Breast epithelium (tissue), 4 donors: ENCODE data around the gene BRD9. TPM values are rescaled to one million over a fixed set of nuclear protein-coding genes. Genes with fewer than 3 reads are reported as not detected.
"Not testable (repeated sequence)": the region's sequence is repeated elsewhere in the genome, so short reads cannot be mapped to it uniquely, and the experiment has no call there.

Experiments
- DNase-seq, 2 donors: peaks; one replicate each; pipeline ENCODE4 v3.0.0-alpha.2; 2019; ENCODE audit warnings: low spot score in 2 of 2
- H3K27ac ChIP-seq, 2 donors: fragments of 200-600 bp; sonication (generic) in 1 of 2; one replicate each; pipeline ENCODE4 v1.5.1; 2016 to 2019; ENCODE audit warnings: mild to moderate bottlenecking in 1 of 2
- H3K27me3 ChIP-seq, 2 donors: fragments of 200-600 bp; sonication (generic) in 1 of 2; one replicate each; pipeline versions ENCODE4 v1.5.1 to v1.6.0; 2017 to 2019; ENCODE audit warnings: control low read depth in 1 of 2, mild to moderate bottlenecking in 1 of 2
- H3K36me3 ChIP-seq: fragments of 200-600 bp; one replicate; pipeline ENCODE4 v1.5.1; 2019
- H3K4me1 ChIP-seq, 2 donors: fragments of 200-600 bp; sonication (generic); one replicate each; pipeline ENCODE4 v1.5.1; 2016 to 2019; ENCODE audit warnings: control low read depth in 1 of 2
- H3K4me3 ChIP-seq, 3 donors: fragments of 200-600 bp; sonication (generic); 1 replicate in 2 of 3; 2 replicates in 1 of 3; pipeline ENCODE4 v1.5.1; 2016 to 2019; ENCODE audit warnings: mild to moderate bottlenecking in 3 of 3, moderate library complexity in 2 of 3
- H3K9me3 ChIP-seq, 2 donors: fragments of 200-600 bp; sonication (generic) in 1 of 2; one replicate each; pipeline ENCODE4 v1.5.1; 2016 to 2019; ENCODE audit warnings: control low read depth in 1 of 2
- CTCF ChIP-seq, 3 donors: fragments of 450-650 bp; IDR thresholded peaks; one replicate each; pipeline ENCODE4 v1.5.1; 2016 to 2017; ENCODE audit warnings: antibody characterized with exemption in 3 of 3, mild to moderate bottlenecking in 3 of 3, moderate library complexity in 3 of 3
- POLR2A ChIP-seq: fragments of 450-650 bp; IDR thresholded peaks from one replicate; pipeline ENCODE4 v1.6.1; 2016; ENCODE audit warnings: antibody characterized with exemption, mild to moderate bottlenecking, moderate library complexity
- POLR2AphosphoS5 ChIP-seq, 3 donors: sonication (generic); formaldehyde crosslinking; IDR thresholded peaks; one replicate each; pipeline ENCODE4 v1.6.1; 2017; ENCODE audit warnings: antibody characterized with exemption in 3 of 3
- intact Hi-C: fragments of 100-400 bp; cut with DNase I; formaldehyde crosslinking; loops from one replicate; pipeline ENCODE4 v1.15.1; 2023; ENCODE audit warnings: low total_unique reads
- total RNA-seq, 3 donors: library from RNA; depleted of rRNA; stranded (reverse); fragments of >200 nt; gene quantifications; one replicate each; pipeline ENCODE4 v1.1.0, GENCODE V29; 2016

The BRD9 gene
- total RNA-seq, 3 donors from 2014 or later, result 33.3 to 44.6 (median 36.1) TPM

- DNase-seq, result no peak
- Histone ChIP-seq H3K27ac (no peak overlapping the region), H3K9me3 (no peaks in the 10 kb centered on the region), H3K4me1 (no peaks in the 10 kb centered on the region), H3K27me3 (no peaks in the 10 kb centered on the region), H3K4me3 (no peak overlapping the region), H3K36me3 (peaks cover 17% of the 10 kb centered on the region)
- no peak for TF ChIP-seq POLR2A
- no peak for TF ChIP-seq POLR2AphosphoS5 (IDR thresholded peaks at IDR 0.05)
- no peak for TF ChIP-seq CTCF (IDR thresholded peaks at IDR 0.05)
- intact Hi-C loops, result no loop called here
Observed at GRCh38 chr5:881551-881935, 11.1 kb downstream of the BRD9 start.

- TF ChIP-seq CTCF (IDR thresholded peaks at IDR 0.05) (no peak), POLR2A (no peak), POLR2AphosphoS5 (IDR thresholded peaks at IDR 0.05) (no peak)
- intact Hi-C loops, result no loop called here
- no peaks in the 10 kb centered on the region for H3K9me3 ChIP-seq
- no peaks in the 10 kb centered on the region for H3K27me3 ChIP-seq
- peaks cover 17% of the 10 kb centered on the region for H3K36me3 ChIP-seq
- no peak overlapping the region for H3K4me3 ChIP-seq
- H3K4me1 ChIP-seq, result no peaks in the 10 kb centered on the region
- H3K27ac ChIP-seq, result no peak overlapping the region
- DNase-seq, result no peak
Observed at GRCh38 chr5:880816-881550, 11.6 kb downstream of the BRD9 start.

- H3K27me3 ChIP-seq, DNase-seq, H3K9me3 ChIP-seq, H3K4me1 ChIP-seq, H3K4me3 ChIP-seq, intact Hi-C loops, H3K27ac ChIP-seq: not testable (repeated sequence)
- H3K36me3 ChIP-seq, result peaks cover 17% of the 10 kb centered on the region
Observed at GRCh38 chr5:878677-879076, 13.9 kb downstream of the BRD9 start.

GRCh38 chr5:878125-878524, 14.5 kb downstream of the BRD9 start:
- no peaks in the 10 kb centered on the region for H3K9me3 ChIP-seq
- H3K4me3 ChIP-seq, result no peak overlapping the region
- no peak for DNase-seq
- peaks cover 12% of the 10 kb centered on the region for H3K36me3 ChIP-seq
- no peak for TF ChIP-seq POLR2A
- no peak for TF ChIP-seq CTCF (IDR thresholded peaks at IDR 0.05)
- TF ChIP-seq POLR2AphosphoS5 (IDR thresholded peaks at IDR 0.05), result no peak
- H3K4me1 ChIP-seq, result no peaks in the 10 kb centered on the region
- H3K27ac ChIP-seq, result no peak overlapping the region
- intact Hi-C loops, result no loop called here
- H3K27me3 ChIP-seq, result no peaks in the 10 kb centered on the region

GRCh38 chr5:876398-877365, 15.9 kb downstream of the BRD9 start:
- H3K27me3 ChIP-seq, result no peaks in the 10 kb centered on the region
- H3K4me1 ChIP-seq, result no peaks in the 10 kb centered on the region
- no peak for TF ChIP-seq POLR2A
- TF ChIP-seq CTCF (IDR thresholded peaks at IDR 0.05), result no peak
- TF ChIP-seq POLR2AphosphoS5 (IDR thresholded peaks at IDR 0.05), result no peak
- no peak for DNase-seq
- H3K27ac ChIP-seq, result no peak overlapping the region
- H3K36me3 ChIP-seq, result peaks cover 8% of the 10 kb centered on the region
- intact Hi-C loops, result no loop called here
- H3K4me3 ChIP-seq, result no peak overlapping the region
- H3K9me3 ChIP-seq, result no peaks in the 10 kb centered on the region
